D721Med (cell line): Measurements from ENCODE around the gene CDK2.
A peak's percentile ranks its signal among the peaks of the same experiment; 100 is the strongest.
"Not testable (repeated sequence)": the region's sequence is repeated elsewhere in the genome, so short reads cannot be mapped to it uniquely, and the experiment has no call there.

ENCODE experiments used
- DNase-seq: peaks from one replicate; pipeline ENCODE4 v3.0.0; 2011; ENCODE audit warnings: low spot score; ENCODE audit not compliant: insufficient read length
- FAIRE-seq: peaks from 2 replicates; lab custom pipeline; 2011; peaks lifted over from hg19 to GRCh38; lab: Jason Lieb, UNC
- TF ChIP-seq, protein P1 (sequence below): IDR thresholded peaks from 2 replicates; pipeline ENCODE4 v1.5.1; 2012; ENCODE audit warnings: mild to moderate bottlenecking, control low read depth; ENCODE audit not compliant: insufficient read depth; ENCODE audit errors: missing control alignments

Gene CDK2

GRCh38 chr12:55972456-55972855, 5.8 kb downstream of the CDK2 start:
- TF ChIP-seq, protein P1, sequence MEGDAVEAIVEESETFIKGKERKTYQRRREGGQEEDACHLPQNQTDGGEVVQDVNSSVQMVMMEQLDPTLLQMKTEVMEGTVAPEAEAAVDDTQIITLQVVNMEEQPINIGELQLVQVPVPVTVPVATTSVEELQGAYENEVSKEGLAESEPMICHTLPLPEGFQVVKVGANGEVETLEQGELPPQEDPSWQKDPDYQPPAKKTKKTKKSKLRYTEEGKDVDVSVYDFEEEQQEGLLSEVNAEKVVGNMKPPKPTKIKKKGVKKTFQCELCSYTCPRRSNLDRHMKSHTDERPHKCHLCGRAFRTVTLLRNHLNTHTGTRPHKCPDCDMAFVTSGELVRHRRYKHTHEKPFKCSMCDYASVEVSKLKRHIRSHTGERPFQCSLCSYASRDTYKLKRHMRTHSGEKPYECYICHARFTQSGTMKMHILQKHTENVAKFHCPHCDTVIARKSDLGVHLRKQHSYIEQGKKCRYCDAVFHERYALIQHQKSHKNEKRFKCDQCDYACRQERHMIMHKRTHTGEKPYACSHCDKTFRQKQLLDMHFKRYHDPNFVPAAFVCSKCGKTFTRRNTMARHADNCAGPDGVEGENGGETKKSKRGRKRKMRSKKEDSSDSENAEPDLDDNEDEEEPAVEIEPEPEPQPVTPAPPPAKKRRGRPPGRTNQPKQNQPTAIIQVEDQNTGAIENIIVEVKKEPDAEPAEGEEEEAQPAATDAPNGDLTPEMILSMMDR, result no peak
- FAIRE-seq, result no peak
- DNase-seq, result no peak

DNA sequence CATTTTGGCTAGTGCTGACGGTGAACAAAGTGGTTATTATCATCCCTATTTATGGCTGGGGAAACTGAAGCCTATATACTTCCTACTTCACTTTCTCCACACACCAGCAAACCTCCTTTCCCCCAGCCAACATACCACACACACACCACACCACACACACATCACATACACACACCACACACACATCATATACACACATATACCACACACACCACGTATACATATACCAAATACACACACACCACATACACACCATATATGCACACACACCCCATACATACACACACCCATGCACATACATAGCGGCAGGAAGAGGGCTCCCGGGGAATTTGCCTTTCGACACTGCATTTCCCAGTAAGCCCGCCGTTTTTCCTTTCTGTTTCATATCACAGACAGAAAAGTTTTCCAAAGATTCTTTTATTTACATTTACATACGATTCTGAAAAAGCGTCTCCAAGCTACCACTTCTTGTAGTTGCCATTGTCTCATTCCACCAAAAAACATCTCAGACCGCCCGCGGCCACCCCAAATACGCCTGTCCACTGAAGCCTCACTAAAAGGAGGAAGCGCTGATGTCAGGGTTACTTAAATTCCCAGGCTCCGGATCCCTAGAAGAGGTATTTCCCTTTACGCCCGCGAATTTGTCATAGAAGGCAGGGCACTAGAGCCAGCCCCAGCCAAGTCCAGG, 6.4 kb downstream of the CDK2 start:
- TF ChIP-seq, protein P1, result no peak
- DNase-seq, result no peak
- FAIRE-seq, result no peak

DNA sequence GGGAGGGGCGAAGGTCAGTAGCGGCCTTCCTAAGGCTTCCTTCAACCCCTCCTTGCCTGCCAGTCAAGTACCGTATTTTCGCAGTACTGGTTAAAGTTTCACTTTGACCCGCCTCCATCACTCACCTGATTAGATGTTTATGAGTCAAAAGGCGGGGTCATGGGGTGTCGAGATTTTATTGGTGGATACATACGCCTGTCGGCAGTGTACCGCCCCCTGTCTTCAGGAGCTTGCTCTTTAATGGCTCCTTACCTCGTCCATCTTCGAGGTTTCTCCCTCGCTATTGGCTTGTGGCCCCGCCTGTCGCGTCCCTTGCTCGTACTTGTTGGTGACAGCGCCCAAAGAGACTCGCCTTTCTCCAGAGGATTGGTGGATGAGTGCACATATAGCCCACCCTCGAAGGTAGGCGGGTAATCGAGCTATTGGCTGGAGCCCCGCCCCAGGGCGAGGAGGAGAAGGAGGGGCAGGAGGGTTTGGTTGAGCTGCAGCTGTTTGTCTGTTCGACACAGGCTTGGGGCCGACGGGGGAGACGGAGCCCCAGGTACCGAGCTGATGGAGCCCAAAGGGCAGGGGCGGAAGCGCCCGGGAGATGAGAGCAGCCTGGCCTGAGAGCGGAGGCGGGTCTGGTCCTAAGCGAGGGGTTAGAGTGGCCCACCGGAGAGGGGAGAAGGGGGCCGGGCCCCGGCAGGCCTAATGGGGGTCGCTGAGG, 7.1 kb downstream of the CDK2 start, which contains the start of gene RAB5B:
Gene RAB5B (plus strand): TSS at position 480 of the 709 bp plus-strand sequence. CDS start 12,883 bp downstream, outside the sequence.
- TF ChIP-seq, protein P1, result no peak

GRCh38 chr12:55974308-55974730, 7.7 kb downstream of the CDK2 start:
- DNase-seq, result no peak
- TF ChIP-seq, protein P1, result no peak
- FAIRE-seq, result no peak

More for the DNA sequence above, 7.1 kb downstream of the CDK2 start, which contains the start of gene RAB5B:
- DNase-seq, result peak; percentile 90
- FAIRE-seq, result peak; percentile 61

DNA sequence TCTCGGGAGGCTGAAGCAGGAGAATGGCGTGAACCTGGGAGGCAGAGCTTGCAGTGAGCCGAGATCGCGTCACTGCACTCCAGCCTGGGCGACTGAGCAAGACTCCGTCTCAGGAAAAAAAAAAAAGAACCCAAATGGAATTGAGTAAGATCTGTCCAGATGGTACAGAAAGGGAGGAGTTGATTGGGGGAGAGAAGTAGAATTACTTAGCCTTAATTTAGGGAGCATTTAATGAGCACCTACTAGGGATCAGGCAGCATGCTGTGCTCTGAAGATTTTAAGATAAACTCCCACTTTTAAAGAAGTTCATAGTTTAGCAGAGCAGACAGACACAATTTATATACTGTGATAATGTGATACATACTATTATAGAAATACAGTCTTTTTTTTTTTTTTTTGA, 11.8 kb downstream of the CDK2 start:
- TF ChIP-seq, protein P1, result no peak
- DNase-seq (no peak), FAIRE-seq (no peak)

DNA sequence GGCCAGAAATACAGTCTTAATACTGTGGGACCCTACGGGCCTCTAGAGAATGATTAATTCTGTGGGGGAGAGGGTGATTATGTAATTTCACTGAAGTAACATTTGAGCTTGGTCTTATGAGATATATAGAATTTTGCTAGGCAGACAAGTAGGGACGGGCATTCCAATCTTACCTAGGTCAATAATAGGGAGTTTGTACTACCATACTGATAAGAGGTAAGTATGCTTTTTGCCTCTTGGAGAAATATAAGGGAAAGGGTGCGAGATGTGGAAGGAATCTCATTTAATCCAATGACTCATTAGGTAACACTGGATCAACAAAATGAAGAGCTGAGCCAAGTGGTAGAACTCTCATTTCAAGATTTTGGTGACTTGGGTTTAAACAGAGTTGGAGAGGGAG, 12.4 kb downstream of the CDK2 start:
- TF ChIP-seq, protein P1, result no peak
- FAIRE-seq (no peak), DNase-seq (no peak)

- not testable (repeated sequence) for DNase-seq, FAIRE-seq
Observed at GRCh38 chr12:55981882-55982281, 15.3 kb downstream of the CDK2 start.
